DMS114 treated with DMSO at 0.1 percent for 48 hours (cell line): ENCODE results near the gene KLHDC8B.
A peak's percentile ranks its signal among the peaks of the same experiment; 100 is the strongest.
"Not testable (repeated sequence)": the region's sequence is repeated elsewhere in the genome, so short reads cannot be mapped to it uniquely, and the experiment has no call there.

Source experiments
- DNase-seq: peaks from one replicate; lab custom pipeline; 2025; ENCODE audit not compliant: unreplicated experiment; lab: John Stamatoyannopoulos, UW

KLHDC8B gene

DNA sequence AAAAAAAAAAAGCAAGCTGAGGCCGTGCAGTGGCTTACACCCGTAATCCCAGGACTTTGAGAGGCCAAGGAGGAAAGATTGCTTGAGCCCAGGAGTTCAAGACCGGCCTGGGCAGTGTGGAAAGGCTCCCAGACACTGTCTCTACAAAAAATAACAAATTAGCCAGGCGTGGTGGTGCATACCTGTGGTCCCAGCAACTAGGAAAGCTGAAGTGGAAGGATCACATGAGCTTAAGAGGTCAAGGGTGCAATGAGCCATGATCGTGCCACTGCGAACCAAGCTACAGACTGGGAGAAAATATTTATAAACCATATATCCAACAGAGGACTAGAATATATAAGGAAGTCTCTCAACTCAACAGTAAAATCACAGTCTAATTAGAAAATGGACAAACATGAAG is 10.0 kb downstream of the KLHDC8B start:
- DNase-seq = no peak

DNA sequence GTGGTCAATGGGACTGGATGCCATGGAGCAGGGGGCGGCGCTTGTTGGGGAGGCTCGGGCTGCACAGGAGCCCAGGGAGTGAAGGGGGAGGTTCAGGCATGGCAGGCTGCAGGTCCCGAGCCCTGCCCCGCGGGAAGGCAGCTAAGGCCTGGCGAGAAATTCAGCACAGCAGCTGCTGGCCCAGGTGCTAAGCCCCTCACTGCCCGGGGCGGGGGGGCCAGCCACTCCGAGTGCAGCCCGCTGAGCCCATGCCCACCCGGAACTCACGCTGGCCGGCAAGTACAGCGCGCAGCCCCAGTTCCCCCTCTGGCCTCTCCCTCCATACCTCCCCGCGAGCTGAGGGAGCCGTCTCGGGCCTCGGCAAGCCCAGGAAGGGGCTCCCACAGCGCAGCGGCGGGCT is 11.3 kb downstream of the KLHDC8B start:
- DNase-seq = no peak

DNA sequence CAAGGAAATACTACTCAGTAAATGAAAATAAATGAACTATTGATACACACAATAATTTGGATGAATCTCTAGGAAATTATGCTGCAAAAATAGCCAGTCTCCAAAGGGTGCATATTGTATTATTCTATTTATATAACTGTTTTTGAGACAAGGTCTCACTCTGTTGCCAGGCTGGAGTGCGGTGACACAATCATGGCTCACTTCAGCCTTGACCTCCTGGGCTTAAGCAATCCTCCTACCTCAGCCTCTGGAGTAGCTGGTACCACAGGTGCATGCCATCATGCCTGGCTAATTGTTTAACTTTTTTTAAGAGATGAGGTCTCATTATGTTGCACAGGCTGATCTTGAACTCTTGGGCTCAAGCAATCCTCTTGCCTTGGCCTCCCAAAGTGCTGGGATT is 12.5 kb downstream of the KLHDC8B start:
- DNase-seq = no peak

DNA sequence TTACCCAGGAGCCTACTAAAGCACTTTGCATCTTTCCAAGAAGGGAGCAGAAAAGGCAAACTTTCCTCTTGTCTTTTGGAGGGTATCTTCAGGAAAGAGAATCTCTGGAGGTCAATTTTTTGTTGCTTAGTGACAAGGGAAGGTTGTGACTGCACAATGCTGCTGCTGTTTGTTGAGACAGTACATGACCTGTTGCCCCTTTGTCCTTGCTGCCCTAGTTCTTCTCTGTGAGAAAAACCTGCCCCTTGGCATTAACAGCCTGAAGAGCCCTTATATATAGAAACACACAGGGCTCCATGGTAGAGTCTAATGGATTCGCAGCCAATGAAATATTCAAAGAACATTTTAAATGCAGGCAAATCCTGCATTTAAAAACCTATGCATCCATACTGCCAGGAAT is 20.3 kb downstream of the KLHDC8B start:
- no peak for DNase-seq

DNA sequence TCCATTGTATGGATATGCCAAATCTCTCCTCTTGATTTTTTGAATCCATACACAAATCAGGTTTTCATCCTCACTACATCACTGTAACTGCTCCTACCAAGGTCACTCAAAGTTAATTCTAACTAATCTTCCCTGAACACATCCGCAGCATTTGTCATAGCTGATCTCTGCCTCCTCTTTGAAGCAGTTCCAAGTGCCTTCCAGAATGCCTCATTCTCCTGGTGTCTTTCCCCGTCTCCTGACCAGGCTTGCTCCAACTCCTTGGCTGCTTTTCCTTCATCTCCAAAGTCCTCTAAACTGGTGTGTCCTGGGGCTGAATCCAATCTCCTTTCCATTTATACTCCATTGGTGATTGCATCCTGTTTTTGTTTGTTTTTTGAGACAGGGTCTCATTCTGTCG is 26.8 kb downstream of the KLHDC8B start:
- DNase-seq = no peak

DNA sequence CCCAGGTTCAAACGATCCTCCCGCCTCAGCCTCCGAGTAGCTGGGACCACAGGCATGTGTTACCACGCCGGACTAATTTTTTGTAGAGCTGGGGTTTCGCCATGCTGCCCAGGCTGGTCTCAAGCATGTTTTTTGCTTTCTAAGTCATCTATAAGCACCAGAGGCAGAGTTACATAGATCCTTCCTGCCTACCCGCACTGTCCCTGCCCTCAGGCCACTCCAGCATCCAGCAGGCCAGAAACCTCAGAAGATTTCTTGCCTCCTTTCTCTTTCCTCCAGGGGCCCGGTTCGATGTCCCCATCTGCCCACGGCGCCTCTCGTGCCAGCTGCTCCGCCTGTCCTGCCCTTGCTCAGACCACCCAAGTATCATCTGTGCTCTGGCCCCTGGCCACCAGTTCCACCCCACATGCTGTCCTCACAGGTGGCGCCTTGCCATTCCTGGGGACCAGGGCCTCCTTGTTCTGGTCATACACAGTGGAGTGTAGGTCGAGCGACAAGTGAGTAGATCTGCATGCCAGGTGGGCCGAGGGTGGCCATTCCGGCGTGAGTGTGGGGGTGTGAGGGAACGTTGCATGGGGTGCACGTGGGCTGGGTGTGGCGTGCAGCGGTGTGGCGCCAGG is 27.3 kb downstream of the KLHDC8B start:
- no peak for DNase-seq

DNA sequence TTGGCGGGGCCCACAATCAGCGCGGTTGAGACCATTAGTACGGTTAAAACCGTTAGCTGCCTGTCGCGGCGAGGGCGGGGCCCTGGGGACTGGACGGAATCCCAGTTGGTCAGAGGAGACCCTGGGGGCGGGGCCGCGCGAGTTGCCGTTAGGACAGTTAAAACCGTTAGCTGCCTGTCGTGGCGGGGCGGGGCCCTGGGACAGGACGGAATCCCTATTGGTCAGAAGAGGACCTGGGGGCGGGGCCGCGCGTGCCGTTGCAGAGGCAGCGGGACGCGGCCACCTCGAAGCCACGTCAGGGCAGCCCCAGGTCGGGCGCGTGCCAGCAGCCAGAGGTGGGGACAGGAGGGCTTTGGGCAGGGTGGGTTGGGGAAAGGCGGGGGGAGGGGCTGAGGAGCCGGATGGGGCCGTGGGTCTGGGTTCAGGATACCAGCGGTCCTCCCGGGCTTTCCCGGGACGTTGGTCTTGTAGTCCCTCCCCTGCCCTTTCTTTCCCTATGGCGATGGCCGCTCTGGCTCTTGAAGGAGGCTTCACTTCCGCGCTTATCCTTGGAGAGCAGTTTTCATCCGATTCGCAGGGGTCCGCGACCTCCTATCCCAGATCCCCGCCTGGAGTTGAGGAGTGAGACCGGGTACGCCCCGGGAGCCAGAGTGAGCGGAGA is 28.0 kb downstream of the KLHDC8B start:
- DNase-seq = peak; percentile 84

DNA sequence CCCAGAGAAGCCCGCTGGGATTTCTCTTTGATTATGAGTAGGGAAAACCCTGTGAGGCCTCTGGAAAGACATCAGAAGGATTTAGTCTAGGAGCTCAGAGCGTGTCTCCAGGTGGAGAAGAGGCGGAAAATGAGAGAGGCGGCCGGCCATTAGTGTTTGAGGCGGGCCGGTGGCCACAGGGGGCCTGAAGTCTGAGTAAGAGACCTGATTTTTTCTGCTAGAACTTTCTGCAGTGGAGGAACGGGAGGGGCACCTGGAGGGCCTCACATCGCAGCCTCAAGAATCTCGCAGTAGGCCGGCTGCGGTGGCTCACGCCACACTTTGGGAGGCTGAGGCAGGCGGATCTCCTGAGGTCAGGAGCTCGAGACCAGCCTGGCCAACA is 28.5 kb downstream of the KLHDC8B start:
- DNase-seq = no peak

DNA sequence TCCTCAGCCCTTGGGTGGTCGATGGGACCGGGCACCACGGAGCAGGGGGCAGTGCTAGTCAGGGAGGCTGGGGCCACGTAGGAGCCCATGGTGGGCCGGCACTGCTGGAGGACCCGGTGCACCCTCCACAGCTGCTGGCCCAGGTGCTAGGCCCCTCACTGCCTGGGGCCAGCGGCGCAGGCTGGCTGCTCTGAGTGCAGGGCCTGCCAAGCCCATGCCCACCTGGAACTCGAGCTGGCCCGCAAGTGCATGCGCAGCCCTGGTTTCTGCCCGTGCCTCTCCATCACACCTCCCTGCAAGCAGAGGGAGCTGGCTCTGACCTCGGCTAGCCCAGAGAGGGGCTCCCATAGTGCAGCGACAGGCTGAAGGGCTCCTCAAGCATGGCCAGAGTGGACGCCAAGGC is 42.1 kb downstream of the KLHDC8B start:
- DNase-seq = no peak

DNA sequence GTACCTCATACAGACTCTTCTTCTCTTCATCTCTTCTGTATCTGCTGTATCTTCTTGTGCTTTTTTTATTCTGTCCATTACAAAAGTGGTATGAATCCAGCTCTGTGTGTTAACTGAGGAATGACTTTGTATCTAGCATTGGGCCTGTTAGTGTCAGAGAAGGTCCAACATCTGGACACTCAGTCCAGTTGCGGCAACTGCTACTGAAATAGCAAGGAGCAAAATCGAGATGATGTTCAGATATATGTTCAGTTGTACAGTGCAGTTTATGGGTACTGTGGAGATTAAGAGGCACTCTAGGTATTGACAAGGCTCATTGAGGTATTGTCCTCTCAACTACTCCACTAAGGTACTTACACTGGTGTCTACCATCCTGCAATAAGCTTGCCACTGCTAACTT is 42.6 kb downstream of the KLHDC8B start:
- DNase-seq = no peak

DNA sequence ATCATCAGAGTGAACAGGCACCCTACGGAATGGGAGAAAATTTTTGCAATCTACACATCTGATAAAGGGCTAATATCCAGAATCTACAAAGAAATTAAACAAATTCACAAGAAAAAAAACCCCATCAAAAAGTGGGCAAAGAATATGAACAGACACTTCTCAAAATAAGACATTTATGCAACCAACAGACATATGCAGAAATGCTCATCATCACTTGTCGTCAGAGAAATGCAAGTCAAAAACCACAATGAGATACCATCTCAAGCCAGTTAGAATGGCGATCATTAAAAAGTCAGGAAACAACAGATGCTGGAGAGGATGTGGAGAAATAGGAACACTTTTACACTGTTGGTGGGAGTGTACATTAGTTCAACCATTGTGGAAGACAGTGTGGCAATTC is 45.3 kb downstream of the KLHDC8B start:
- DNase-seq = not testable (repeated sequence)

DNA sequence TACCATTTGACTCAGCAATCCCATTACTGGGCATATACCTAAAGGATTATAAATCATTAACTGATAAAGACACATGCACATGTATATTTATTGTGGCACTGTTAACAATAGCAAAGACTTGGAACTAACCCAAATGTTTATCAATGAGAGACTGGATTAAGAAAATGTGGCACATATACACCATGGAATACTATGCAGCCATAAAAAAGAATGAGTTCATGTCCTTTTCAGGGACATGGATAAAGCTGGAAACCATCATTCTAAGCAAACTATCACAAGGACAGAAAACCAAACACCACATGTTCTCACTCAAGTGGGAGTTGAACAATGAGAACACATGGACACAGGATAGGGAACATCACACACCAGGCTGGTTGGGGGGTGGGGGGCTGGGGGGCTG is 45.7 kb downstream of the KLHDC8B start:
- not testable (repeated sequence) for DNase-seq

DNA sequence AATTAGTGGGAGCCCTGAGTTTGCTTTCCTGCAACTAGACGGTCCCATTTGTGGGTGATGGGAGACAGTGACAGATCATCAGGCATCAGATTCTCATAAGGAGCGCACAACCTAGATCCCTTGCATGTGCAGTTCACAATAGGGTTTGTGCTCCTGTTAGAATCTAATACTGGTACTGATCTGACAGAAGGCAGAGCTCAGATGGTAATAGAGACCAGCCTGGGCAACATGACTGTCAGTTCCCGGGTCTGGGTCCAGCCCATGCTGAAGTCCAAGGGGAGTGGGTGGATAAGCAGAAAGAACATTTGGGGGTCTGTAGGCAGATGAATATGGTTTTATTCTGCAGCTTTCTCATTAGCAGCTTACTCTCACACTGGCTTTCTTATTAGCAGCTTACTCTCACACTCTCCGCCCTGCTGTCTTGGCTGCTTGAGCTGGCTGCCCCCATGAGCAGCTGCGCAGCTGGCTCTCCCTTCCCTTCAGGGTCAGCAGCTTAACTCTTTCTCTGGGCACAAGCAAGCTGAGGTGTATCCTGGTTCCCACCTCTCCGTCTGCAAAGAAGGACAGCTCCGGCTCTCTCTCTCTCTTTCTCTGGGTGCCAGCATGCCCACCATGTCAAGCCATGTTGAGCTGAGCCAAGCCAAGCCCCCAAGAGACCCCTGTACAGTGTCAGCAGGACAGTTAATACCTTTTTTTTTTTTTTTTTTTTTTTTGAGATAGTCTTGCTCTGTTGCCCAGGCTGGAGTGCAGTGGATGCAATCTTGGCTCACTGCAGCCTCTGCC is 46.5 kb downstream of the KLHDC8B start:
- DNase-seq = no peak

DNA sequence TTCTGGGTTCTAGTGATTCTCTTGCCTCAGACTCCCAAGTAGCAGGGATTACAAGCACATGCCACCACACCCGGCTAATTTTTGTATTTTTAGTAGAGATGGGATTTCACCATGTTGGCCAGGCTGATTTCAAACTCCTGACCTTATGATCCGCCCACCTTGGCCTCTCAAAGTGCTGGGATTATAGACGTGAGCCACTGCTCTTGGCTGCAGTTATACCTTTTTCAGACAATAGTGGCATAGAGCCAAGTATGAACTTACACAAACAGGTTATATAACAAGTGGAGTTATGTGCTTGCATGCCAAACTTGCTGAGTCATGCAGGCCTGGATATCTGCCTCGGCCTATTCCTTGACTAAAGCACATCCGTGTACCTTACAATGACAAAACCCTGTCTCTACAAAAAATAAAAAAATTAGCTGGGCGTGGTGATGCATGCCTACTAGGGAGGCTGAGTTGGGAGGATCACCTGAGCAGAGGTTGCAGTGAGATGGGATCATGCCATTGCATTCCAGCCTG is 47.1 kb downstream of the KLHDC8B start:
- not testable (repeated sequence) for DNase-seq

DNA sequence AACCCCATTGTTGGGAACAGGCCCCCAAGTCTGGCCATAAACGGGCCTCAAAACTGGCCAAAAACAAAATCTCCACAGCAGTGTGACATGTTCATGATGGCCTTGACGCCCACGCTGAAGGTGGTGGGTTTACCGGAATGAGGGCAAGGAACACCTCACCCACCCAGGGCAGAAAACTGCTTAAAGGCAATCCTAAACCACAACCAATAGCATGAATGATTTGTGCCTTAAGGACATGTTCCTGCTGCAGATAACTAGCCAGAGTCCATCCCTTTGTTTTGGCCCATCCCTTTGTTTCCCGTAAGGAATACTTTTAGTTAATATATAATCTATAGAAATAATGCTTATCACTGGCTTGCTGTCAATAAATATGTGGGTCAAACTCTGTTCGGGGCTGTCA is 47.7 kb downstream of the KLHDC8B start:
- DNase-seq = no peak

DNA sequence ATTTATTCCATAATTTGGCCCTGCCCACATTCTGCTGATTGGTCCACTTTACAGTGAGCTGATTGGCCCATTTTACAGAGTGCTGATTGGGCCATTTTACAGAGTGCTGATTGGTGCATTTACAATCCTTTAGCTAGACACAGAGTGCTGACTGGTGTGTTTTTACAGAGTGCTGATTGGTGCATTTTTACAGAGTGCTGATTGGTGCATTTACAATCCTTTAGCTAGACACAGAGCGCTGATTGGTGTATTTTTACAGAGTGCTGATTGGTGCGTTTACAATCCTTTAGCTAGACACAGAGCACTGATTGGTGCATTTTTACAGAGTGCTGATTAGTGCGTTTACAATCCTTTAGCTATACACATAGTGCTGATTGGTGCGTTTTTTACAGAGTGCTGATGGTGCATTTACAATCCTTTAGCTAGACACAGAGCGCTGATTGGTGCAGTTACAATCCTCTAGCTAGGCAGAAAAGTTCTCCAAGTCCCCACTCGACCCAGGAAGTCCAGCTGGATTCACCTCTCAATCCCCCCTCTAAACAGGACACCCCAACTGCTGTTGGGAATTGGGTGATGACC is 49.7 kb downstream of the KLHDC8B start:
- not testable (repeated sequence) for DNase-seq

DNA sequence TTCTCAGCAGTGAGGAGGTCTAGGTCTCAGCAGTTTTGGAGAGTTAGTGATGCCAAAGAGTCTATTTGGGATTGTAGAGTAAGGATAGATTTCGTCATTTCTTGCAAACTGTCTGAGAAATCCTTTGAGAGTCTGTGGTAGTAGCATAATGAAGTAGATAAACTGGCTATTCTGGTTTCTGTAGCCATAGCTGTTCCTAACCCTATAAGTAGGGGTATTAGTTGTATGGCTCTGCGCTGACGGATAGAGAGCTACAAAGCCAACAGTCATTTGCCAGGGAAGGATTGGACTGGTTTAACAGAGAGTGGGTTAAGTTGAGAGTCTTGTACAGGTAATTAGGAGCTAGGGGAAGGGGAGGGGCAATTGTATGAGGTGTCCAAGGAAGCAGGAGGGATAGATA is 50.6 kb downstream of the KLHDC8B start:
- DNase-seq = no peak
